GM12801 (cell line): ENCODE measurements around the gene GPRC5B.

Experiments
- TF ChIP-seq, protein P1 (sequence below): IDR thresholded peaks from one replicate; pipeline ENCODE4 v1.5.1; 2011; ENCODE audit warnings: control low read depth; ENCODE audit not compliant: insufficient read length; ENCODE audit errors: extremely low read depth

The GPRC5B gene

DNA sequence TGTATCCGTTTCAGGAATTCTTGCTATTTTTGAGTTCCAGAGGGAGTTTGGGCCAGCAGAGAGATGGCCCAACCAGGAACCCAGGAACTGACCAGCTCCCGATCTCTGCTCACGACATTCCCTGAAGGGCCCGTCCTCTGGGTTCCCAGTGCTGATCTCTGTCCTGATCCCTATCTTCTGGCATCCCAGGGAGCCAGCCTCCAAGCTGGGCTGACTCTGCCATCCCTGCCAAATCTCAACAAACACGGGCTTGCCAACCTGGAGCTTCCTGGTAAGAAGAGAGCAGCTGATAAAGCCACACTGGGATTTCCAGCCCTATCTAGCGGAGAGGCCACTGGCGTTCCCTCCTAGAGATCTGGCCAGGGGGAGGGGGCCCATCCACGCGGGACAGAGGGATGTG lies 16.2 kb downstream of the GPRC5B start:
- TF ChIP-seq, protein P1, sequence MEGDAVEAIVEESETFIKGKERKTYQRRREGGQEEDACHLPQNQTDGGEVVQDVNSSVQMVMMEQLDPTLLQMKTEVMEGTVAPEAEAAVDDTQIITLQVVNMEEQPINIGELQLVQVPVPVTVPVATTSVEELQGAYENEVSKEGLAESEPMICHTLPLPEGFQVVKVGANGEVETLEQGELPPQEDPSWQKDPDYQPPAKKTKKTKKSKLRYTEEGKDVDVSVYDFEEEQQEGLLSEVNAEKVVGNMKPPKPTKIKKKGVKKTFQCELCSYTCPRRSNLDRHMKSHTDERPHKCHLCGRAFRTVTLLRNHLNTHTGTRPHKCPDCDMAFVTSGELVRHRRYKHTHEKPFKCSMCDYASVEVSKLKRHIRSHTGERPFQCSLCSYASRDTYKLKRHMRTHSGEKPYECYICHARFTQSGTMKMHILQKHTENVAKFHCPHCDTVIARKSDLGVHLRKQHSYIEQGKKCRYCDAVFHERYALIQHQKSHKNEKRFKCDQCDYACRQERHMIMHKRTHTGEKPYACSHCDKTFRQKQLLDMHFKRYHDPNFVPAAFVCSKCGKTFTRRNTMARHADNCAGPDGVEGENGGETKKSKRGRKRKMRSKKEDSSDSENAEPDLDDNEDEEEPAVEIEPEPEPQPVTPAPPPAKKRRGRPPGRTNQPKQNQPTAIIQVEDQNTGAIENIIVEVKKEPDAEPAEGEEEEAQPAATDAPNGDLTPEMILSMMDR: no peak

DNA sequence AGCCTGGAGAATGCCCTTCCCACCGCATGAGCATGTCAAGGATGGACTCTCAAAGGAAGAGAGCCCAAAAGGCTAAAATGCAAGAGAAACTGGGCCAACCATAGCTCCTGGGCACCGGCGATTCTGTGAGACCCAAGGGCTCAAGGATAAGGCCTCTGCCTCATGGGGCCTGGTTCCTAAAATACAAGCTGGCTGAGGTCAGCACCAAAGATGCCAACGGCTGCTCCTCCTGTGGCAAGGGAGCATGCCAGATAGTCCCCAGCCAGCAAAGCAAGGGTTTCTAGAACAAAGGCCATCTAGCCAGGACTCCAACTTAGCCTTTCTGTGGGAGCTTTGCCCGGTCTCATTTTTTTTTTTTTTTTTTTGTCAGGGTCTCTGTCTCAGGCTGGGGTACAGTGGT lies 20.1 kb downstream of the GPRC5B start:
- TF ChIP-seq, protein P1: no peak

DNA sequence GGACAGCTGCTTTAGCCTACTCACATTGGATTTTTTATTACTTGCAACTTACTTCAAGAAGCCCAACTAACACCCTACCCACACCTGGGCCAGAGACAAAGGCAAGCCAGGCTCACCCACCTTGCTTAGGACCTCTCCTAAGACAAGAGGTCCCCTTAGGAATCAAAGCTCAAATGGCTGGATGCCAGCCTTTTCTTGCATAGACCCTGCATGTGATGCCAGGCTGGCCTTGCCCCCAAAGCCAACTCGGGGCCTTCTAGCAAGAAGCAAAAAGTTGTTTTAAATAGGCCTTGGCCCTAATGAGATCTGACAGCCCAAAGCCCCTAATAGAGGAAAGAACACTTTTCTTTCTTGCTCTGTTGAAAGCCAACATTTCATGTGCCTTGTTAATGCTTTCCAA lies 20.7 kb downstream of the GPRC5B start:
- TF ChIP-seq, protein P1: no peak

DNA sequence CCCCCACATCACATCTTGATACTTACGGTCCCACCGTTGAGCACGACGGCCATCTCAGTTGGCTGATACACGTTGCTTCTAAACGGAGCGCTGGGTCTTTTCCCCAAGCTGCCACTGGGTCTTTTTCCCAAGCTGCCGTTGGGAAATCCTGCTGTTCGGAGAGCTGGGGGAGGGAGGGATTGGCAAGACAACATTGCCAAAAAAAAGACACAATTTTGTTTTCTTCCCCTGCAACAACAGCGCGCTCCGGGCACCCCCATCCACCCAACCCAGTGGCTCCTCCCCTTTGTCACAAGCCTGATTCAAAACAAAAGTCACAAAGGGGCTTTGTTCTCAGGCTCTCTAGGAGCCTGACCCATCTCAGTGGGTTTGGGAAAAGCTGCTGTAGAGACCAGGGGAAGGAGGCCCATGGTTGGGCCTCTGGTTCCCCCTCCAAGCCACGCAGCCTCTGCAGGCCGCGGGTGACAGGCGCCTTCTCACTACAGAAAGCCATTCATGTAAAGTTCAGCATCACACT lies 22.8 kb downstream of the GPRC5B start:
- TF ChIP-seq, protein P1: no peak

DNA sequence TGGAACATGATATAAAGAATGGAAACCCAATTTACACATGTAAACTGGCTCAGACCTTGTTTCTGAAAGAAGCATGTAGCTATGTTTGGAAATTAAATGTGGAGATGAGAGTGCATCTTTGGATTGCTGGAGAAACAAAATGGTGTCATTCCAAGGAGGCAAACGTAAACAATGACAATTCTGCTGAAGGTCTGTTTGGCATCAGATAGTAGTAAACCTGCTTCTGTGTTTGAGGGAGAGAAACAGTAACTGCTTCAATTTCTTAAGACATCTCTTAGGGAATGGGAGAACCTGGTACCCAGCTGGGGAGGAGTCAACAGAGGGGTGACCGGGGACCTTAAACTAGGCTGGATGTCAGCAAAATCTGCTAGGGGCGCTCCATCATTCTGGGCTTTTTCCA lies 23.5 kb downstream of the GPRC5B start:
- TF ChIP-seq, protein P1: no peak

DNA sequence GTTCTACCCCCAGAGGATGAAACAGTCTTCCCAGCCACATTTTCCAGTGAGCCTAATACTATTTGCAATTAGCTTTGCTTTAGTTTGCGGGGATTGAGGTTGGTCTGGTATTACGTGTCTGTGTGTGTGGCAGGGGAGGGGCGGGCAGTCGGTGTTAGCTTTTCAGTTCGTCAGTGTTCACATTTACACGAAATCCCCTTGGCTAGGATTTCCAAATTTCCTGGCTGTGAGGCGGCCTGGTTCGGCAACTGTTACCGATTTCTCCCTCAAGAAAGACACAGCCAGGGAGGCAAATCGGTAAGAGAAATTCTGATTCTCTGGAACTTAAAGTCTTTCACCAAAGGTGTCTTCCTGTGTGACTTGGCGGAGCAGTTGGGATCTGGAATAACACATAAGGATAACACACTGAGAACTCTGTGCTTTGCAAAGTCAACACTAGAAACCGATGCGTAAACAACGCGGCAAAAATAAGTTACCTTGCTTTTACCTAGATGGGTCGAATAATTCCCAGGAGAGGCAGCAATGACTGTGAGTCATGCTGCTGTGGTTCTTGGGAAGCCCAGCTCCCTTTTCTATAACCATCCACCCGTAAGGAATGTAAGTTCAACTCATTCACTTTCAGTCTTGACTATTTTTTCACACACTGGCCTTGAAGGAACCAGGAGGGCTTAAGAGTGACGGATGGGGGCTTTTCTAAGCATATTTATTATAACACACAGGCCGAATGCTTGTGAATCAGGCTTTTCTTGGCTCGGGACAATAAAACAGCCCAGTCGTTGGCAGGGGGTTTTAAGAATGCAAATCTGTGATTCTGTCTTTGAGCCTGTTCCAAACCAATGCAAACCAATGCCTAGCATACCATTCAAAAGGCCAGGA lies 24.2 kb downstream of the GPRC5B start:
- TF ChIP-seq, protein P1: no peak

DNA sequence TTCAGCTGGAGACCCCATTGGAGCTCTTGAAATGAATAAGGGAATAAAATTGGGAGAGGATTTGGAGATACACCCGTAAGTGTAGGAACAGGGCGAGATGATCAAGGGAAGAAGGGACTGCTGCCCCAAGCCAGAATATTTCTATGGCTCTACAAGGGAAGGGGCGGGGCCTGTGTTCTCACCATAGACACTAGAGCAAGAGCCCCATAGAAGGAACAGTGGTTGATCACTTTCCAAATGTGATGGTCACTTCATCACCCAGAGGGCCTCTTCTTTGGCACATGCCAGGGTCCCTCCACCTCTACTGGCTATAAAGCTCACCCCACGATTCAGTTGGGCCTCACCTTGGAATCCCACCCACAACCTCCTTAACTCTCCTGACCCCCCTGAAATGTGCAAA lies 25.0 kb downstream of the GPRC5B start:
- TF ChIP-seq, protein P1: no peak
